Measurements from ENCODE around the gene PTPRK.
"Not testable (repeated sequence)": the region's sequence is repeated elsewhere in the genome, so short reads cannot be mapped to it uniquely, and the experiment has no call there.

PTPRK gene

DNA sequence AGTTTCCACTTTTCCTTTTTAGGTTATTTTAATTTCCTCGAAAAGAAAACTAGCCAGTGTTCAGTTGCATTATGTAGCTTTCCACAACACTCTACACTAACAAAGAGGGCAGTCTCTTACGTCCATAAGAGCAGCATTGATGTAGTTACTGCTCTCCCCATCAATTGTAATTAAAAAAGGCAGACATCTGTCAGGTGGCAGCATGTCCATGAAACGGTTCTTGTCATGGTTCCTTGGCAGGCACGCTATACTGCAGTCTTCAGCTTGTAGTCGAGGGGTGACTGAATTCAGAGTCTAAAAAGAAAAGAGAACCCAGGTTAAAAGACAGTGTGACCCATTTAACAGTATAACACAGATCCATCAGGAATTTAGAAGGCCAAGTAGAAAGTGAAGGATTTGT, 539.4 kb downstream of the PTPRK start:
- no peaks in the 10 kb centered on the region for H3K36me3 ChIP-seq (ENCODE audit: insufficient read depth, low read length)
- TF ChIP-seq, protein P1, sequence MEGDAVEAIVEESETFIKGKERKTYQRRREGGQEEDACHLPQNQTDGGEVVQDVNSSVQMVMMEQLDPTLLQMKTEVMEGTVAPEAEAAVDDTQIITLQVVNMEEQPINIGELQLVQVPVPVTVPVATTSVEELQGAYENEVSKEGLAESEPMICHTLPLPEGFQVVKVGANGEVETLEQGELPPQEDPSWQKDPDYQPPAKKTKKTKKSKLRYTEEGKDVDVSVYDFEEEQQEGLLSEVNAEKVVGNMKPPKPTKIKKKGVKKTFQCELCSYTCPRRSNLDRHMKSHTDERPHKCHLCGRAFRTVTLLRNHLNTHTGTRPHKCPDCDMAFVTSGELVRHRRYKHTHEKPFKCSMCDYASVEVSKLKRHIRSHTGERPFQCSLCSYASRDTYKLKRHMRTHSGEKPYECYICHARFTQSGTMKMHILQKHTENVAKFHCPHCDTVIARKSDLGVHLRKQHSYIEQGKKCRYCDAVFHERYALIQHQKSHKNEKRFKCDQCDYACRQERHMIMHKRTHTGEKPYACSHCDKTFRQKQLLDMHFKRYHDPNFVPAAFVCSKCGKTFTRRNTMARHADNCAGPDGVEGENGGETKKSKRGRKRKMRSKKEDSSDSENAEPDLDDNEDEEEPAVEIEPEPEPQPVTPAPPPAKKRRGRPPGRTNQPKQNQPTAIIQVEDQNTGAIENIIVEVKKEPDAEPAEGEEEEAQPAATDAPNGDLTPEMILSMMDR (IDR thresholded peaks at IDR 0.05; ENCODE audit: low read length): no peak
- TF ChIP-seq EZH2 (IDR thresholded peaks at IDR 0.05; ENCODE audit: borderline replicate concordance, low read length): no peak
- no peaks in the 10 kb centered on the region for H3K79me2 ChIP-seq (ENCODE audit: insufficient read depth, low read length)
- H3F3A ChIP-seq (ENCODE audit: insufficient read depth, low read length): no peaks in the 10 kb centered on the region
- H4K20me1 ChIP-seq (ENCODE audit: insufficient read depth, low read length): no peaks in the 10 kb centered on the region
- no peaks in the 10 kb centered on the region for H3K9me3 ChIP-seq (ENCODE audit: low read length)
- H3K9ac ChIP-seq (ENCODE audit: low read length): no peak overlapping the region
- no peaks in the 10 kb centered on the region for H3K9me2 ChIP-seq (ENCODE audit: low read depth, low read length)
- H3K27ac ChIP-seq (ENCODE audit: low read depth, low read length, poor library complexity, severe bottlenecking): no peak overlapping the region
- no peak overlapping the region for H3K4me2 ChIP-seq (ENCODE audit: low read length)
- H2AFZ ChIP-seq (ENCODE audit: low read length): no peak overlapping the region
- no peaks in the 10 kb centered on the region for H3K4me1 ChIP-seq (ENCODE audit: insufficient read depth, low read length, severe bottlenecking)
- H3K4me3 ChIP-seq (ENCODE audit: low read depth, low read length, poor library complexity, severe bottlenecking): no peak overlapping the region
- H3K27me3 ChIP-seq (ENCODE audit: insufficient read depth, low read length): no peaks in the 10 kb centered on the region

DNA sequence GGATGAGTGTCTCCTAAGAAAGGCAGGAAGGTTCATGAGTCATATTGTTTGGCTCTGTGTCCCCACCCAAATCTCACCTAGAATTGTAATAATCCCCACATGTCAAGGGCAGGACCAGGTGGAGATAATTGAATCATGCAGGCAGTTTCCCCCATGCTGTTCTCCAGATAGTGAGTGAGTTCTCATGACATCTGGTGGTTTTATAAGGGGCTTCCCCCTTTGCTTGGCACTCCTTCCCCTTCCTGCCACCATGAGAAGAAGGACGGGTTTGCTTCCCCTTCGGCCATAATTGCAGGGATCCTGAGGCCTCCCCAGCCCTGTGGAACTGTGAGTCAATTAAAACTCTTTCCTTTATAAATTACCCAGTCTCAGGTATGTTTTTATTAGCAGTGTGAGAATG, 542.2 kb downstream of the PTPRK start:
- H3K36me3 ChIP-seq (ENCODE audit: insufficient read depth, low read length); H3K9ac ChIP-seq (ENCODE audit: low read length); H3K9me2 ChIP-seq (ENCODE audit: low read depth, low read length); H3K4me2 ChIP-seq (ENCODE audit: low read length); H2AFZ ChIP-seq (ENCODE audit: low read length); H3F3A ChIP-seq (ENCODE audit: insufficient read depth, low read length); H3K79me2 ChIP-seq (ENCODE audit: insufficient read depth, low read length); H3K27me3 ChIP-seq (ENCODE audit: insufficient read depth, low read length); H3K4me1 ChIP-seq (ENCODE audit: insufficient read depth, low read length, severe bottlenecking); H3K9me3 ChIP-seq (ENCODE audit: low read length); H4K20me1 ChIP-seq (ENCODE audit: insufficient read depth, low read length); H3K4me3 ChIP-seq (ENCODE audit: low read depth, low read length, poor library complexity, severe bottlenecking); H3K27ac ChIP-seq (ENCODE audit: low read depth, low read length, poor library complexity, severe bottlenecking): not testable (repeated sequence)

DNA sequence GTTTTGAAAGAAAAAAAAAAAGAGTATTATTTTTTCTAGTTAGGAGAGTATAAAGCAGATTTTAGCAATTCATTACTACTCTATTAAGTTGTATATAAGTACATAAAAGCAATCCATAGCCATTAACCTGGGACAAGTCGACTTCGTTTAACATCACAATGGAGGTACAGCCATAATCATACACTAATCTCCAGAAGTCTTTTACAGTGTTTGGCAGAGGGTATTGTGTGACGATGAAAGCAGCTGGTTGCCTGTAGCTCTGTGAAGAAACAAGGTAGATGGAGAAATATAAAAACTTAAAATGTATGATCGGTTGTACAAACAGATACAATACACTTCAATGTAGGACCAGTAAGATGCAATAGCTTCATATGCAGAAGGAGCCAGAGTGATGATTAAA, 543.6 kb downstream of the PTPRK start:
- no peaks in the 10 kb centered on the region for H4K20me1 ChIP-seq (ENCODE audit: insufficient read depth, low read length)
- H3K4me1 ChIP-seq (ENCODE audit: insufficient read depth, low read length, severe bottlenecking): no peaks in the 10 kb centered on the region
- H2AFZ ChIP-seq (ENCODE audit: low read length): no peak overlapping the region
- H3K9me2 ChIP-seq (ENCODE audit: low read depth, low read length): no peaks in the 10 kb centered on the region
- H3K4me2 ChIP-seq (ENCODE audit: low read length): no peak overlapping the region
- H3K4me3 ChIP-seq (ENCODE audit: low read depth, low read length, poor library complexity, severe bottlenecking): no peak overlapping the region
- no peaks in the 10 kb centered on the region for H3K9me3 ChIP-seq (ENCODE audit: low read length)
- no peaks in the 10 kb centered on the region for H3K79me2 ChIP-seq (ENCODE audit: insufficient read depth, low read length)
- H3K27me3 ChIP-seq (ENCODE audit: insufficient read depth, low read length): no peaks in the 10 kb centered on the region
- no peak overlapping the region for H3K27ac ChIP-seq (ENCODE audit: low read depth, low read length, poor library complexity, severe bottlenecking)
- no peak overlapping the region for H3K9ac ChIP-seq (ENCODE audit: low read length)
- no peak for TF ChIP-seq EZH2 (IDR thresholded peaks at IDR 0.05; ENCODE audit: borderline replicate concordance, low read length)
- TF ChIP-seq, protein P1 (IDR thresholded peaks at IDR 0.05; ENCODE audit: low read length): no peak
- no peaks in the 10 kb centered on the region for H3F3A ChIP-seq (ENCODE audit: insufficient read depth, low read length)
- H3K36me3 ChIP-seq (ENCODE audit: insufficient read depth, low read length): no peaks in the 10 kb centered on the region

DNA sequence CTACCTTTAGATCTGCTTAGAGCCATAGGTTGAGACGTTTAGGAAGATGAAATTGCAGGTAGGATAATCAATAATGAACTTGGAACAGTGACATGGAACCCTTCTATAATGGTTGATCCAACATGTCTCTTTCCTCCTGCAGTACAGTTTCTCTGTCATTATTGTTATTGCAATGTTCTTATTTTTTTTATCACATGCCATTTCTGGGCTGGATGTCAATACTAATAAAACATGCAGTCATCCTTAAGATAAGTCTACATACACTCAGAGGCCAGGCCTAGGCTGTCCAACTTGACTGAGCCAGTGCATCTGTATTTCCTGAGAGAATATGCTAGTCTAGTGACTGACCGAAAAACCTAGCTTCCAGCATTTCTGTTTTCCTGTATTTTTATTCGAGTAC, 544.3 kb downstream of the PTPRK start:
- H3K4me1 ChIP-seq (ENCODE audit: insufficient read depth, low read length, severe bottlenecking): no peaks in the 10 kb centered on the region
- H3F3A ChIP-seq (ENCODE audit: insufficient read depth, low read length): no peaks in the 10 kb centered on the region
- H3K27me3 ChIP-seq (ENCODE audit: insufficient read depth, low read length): no peaks in the 10 kb centered on the region
- no peak overlapping the region for H3K4me3 ChIP-seq (ENCODE audit: low read depth, low read length, poor library complexity, severe bottlenecking)
- no peaks in the 10 kb centered on the region for H3K79me2 ChIP-seq (ENCODE audit: insufficient read depth, low read length)
- no peaks in the 10 kb centered on the region for H3K9me3 ChIP-seq (ENCODE audit: low read length)
- H3K4me2 ChIP-seq (ENCODE audit: low read length): no peak overlapping the region
- no peaks in the 10 kb centered on the region for H3K36me3 ChIP-seq (ENCODE audit: insufficient read depth, low read length)
- H3K27ac ChIP-seq (ENCODE audit: low read depth, low read length, poor library complexity, severe bottlenecking): no peak overlapping the region
- H3K9ac ChIP-seq (ENCODE audit: low read length): no peak overlapping the region
- no peaks in the 10 kb centered on the region for H3K9me2 ChIP-seq (ENCODE audit: low read depth, low read length)
- TF ChIP-seq, protein P1 (IDR thresholded peaks at IDR 0.05; ENCODE audit: low read length): no peak
- TF ChIP-seq EZH2 (IDR thresholded peaks at IDR 0.05; ENCODE audit: borderline replicate concordance, low read length): no peak
- no peak overlapping the region for H2AFZ ChIP-seq (ENCODE audit: low read length)
- H4K20me1 ChIP-seq (ENCODE audit: insufficient read depth, low read length): no peaks in the 10 kb centered on the region
